ENCODE data around the gene LENEP. TPM values are rescaled to one million over a fixed set of nuclear protein-coding genes. Genes with fewer than 3 reads are reported as not detected.

Gene LENEP
- total RNA-seq, 1 experiment from 2014 or later, result 2.8 TPM

- no peaks in the 10 kb centered on the region for H3K27me3 ChIP-seq (ENCODE audit: insufficient read depth, low read length)
- no peaks in the 10 kb centered on the region for H3K79me1 ChIP-seq (ENCODE audit: insufficient read depth, low read depth, low read length, poor library complexity, severe bottlenecking)
- peaks cover 25% of the 10 kb centered on the region for H3K27me3 Mint-ChIP-seq (ENCODE audit: low read depth)
- H3K9me3 Mint-ChIP-seq, result no peaks in the 10 kb centered on the region; a peak in 1 of 5 replicates
- H3K4me1 ChIP-seq (ENCODE audit: insufficient read depth, low read length), result no peaks in the 10 kb centered on the region
- H2BK120ac ChIP-seq (ENCODE audit: low read depth, low read length, poor library complexity, severe bottlenecking), result no peak overlapping the region
- H3K56ac ChIP-seq (ENCODE audit: insufficient read length, low read depth, low read length), result no peak overlapping the region
- H3K9me3 ChIP-seq (ENCODE audit: control insufficient read depth, low read depth, low read length), result no peaks in the 10 kb centered on the region
- H3K23me2 ChIP-seq (ENCODE audit: insufficient read length, low read depth, low read length, poor library complexity, severe bottlenecking), result no peaks in the 10 kb centered on the region
- peaks cover 2% of the 10 kb centered on the region for H4K20me1 ChIP-seq (ENCODE audit: control insufficient read depth, insufficient read depth, insufficient read length)
- peaks cover 12 to 37% of the 10 kb centered on the region in 2 experiments for H3K4me1 Mint-ChIP-seq
- no peak overlapping the region for H3K4me3 Mint-ChIP-seq
- H3K36me3 Mint-ChIP-seq (ENCODE audit: insufficient read depth in 1 of 3, low read depth in 3 of 3), result no peaks in the 10 kb centered on the region; a peak in 1 of 7 replicates
- no peak overlapping the region for H3K14ac ChIP-seq (ENCODE audit: insufficient read depth, low read length)
- H3K27ac ChIP-seq (ENCODE audit: insufficient read length, low read depth, low read length), result no peak overlapping the region
- no peak overlapping the region for H2AK5ac ChIP-seq (ENCODE audit: insufficient read length, low read length)
- H4K8ac ChIP-seq (replicated peaks; ENCODE audit: insufficient read length, low read depth, low read length), result no peak overlapping the region
- DNase-seq, result no peak
- H3K79me2 ChIP-seq (ENCODE audit: insufficient read depth, low read length), result no peaks in the 10 kb centered on the region
- H3K4me2 ChIP-seq (ENCODE audit: insufficient read depth, insufficient read length, low read length), result no peak overlapping the region
- no CpG with 5 or more reads among the region's 12 CpGs for WGBS (ENCODE audit: extremely low coverage, insufficient read length, low lambda C conversion rate)
- no peak overlapping the region for H4K5ac ChIP-seq (ENCODE audit: insufficient read length, low read depth, low read length)
- H2BK5ac ChIP-seq (ENCODE audit: insufficient read length, low read length), result no peak overlapping the region
- no peak for TF ChIP-seq CTCF (conservative IDR thresholded peaks at IDR 0.05)
- H3K27ac Mint-ChIP-seq, result no peak overlapping the region
- H2BK20ac ChIP-seq (ENCODE audit: low read depth, low read length, poor library complexity, severe bottlenecking), result no peak overlapping the region
- no peak overlapping the region for H3K4ac ChIP-seq (ENCODE audit: low read depth, low read length)
- H2BK12ac ChIP-seq (ENCODE audit: insufficient read length, low read depth, low read length), result no peak overlapping the region
- H3K9ac ChIP-seq (ENCODE audit: extremely low read depth, insufficient read length, low read length), result no peak overlapping the region
- H3K23ac ChIP-seq (ENCODE audit: insufficient read length, low read depth, low read length), result no peak overlapping the region
- H2AFZ ChIP-seq (ENCODE audit: low read length), result no peak overlapping the region
- H2BK15ac ChIP-seq (ENCODE audit: low read depth, low read length), result no peak overlapping the region
- no peak overlapping the region for H4K91ac ChIP-seq (ENCODE audit: insufficient read length, low read depth, low read length)
- H3K18ac ChIP-seq (ENCODE audit: insufficient read length, low read depth, low read length), result no peak overlapping the region
- H3T11ph ChIP-seq (ENCODE audit: low read length), result no peak overlapping the region
These were observed 49.9 kb downstream of the LENEP start for GRCh38 chr1:155043301-155043702.
